Thoracic aorta (tissue), 2 donors: ENCODE results near the gene TNFRSF19. TPM values are rescaled to one million over a fixed set of nuclear protein-coding genes. Genes with fewer than 3 reads are reported as not detected.

ENCODE experiments used
- ATAC-seq: fragments of 150-250 bp; one replicate; pipeline ENCODE4 v1.8.0; 2017; ENCODE audit warnings: low read depth; ENCODE audit not compliant: insufficient number of reproducible peaks, low FRiP score
- DNase-seq: peaks from one replicate; pipeline ENCODE4 v3.0.0-alpha.2; 2020; ENCODE audit warnings: low spot score
- H3K27ac ChIP-seq, 2 donors: fragments of 200-600 bp; sonication (generic); 1 replicate in 1 of 2; 2 replicates in 1 of 2; pipeline ENCODE4 v1.5.1; 2016; ENCODE audit warnings: mild to moderate bottlenecking in 2 of 2, moderate library complexity in 2 of 2
- H3K27me3 ChIP-seq: fragments of 200-600 bp; sonication (generic); replicated peaks from 2 replicates; pipeline ENCODE4 v1.6.0; 2016; ENCODE audit warnings: mild to moderate bottlenecking; ENCODE audit not compliant: insufficient read depth
- H3K36me3 ChIP-seq: fragments of 200-600 bp; sonication (generic); one replicate; pipeline ENCODE4 v1.5.1; 2016
- H3K4me1 ChIP-seq, 2 donors: fragments of 200-600 bp; sonication (generic); 1 replicate in 1 of 2; 2 replicates in 1 of 2; pipeline versions ENCODE4 v1.5.1 to v1.6.0; 2016; ENCODE audit warnings: low read depth in 2 of 2, mild to moderate bottlenecking in 1 of 2; ENCODE audit not compliant: control insufficient read depth in 1 of 2
- H3K4me3 ChIP-seq: fragments of 200-600 bp; sonication (generic); 2 replicates; pipeline ENCODE4 v1.5.1; 2016; ENCODE audit warnings: mild to moderate bottlenecking
- H3K9me3 ChIP-seq: fragments of 200-600 bp; sonication (generic); 2 replicates; pipeline ENCODE4 v1.5.1; 2016
- total RNA-seq, 2 donors: library from RNA; depleted of rRNA; stranded (reverse); fragments of >200 nt; gene quantifications; one replicate each; pipeline versions ENCODE4 v1.1.0 to v1.2.3, GENCODE V29; 2016
- TF ChIP-seq, protein P1 (sequence below): fragments of 200-600 bp; sonication (generic); IDR thresholded peaks from one replicate; pipeline ENCODE4 v1.5.1; 2019; ENCODE audit warnings: antibody characterized with exemption

TNFRSF19 gene
- total RNA-seq, 2 donors from 2014 or later = 1.4 to 7.6 TPM

DNA sequence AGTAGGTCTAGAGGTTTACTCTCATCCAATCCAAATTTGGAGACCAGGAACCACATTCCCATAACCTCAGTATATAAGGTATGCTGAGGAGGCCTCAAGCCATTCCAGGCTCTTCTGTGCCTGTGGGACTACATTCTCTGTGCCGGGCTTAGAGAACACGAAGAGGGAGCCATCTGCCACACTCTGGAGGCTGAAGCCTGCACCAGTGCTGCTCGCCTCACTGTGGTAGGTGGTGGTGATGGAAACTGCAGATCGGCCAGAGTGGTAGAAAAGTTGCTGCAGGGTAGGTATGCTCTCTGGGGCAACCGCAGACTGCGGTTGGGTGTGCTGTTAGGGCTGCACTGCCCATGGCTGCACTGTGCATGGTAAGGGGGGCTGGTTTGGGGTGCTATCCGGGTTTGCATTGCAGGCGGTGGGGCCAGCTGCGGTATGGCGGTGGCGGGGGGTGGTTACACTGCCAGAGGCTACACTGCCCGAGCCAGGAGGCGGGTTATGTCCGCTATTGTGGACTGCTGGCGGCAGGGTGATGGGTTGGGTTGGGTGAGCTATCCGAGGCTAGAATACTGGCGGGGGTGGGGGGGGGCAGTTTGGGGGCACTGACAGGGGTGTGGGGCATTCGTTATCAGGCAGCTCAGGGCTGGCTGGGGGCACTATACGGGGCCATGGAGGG, 145.0 kb downstream of the TNFRSF19 start:
- TF ChIP-seq, protein P1, sequence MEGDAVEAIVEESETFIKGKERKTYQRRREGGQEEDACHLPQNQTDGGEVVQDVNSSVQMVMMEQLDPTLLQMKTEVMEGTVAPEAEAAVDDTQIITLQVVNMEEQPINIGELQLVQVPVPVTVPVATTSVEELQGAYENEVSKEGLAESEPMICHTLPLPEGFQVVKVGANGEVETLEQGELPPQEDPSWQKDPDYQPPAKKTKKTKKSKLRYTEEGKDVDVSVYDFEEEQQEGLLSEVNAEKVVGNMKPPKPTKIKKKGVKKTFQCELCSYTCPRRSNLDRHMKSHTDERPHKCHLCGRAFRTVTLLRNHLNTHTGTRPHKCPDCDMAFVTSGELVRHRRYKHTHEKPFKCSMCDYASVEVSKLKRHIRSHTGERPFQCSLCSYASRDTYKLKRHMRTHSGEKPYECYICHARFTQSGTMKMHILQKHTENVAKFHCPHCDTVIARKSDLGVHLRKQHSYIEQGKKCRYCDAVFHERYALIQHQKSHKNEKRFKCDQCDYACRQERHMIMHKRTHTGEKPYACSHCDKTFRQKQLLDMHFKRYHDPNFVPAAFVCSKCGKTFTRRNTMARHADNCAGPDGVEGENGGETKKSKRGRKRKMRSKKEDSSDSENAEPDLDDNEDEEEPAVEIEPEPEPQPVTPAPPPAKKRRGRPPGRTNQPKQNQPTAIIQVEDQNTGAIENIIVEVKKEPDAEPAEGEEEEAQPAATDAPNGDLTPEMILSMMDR = no peak
- ATAC-seq (no peak), DNase-seq (no peak)
- no peak overlapping the region for H3K27ac ChIP-seq
- H3K27me3 ChIP-seq = no peaks in the 10 kb centered on the region
- H3K36me3 ChIP-seq = no peaks in the 10 kb centered on the region
- H3K9me3 ChIP-seq = no peaks in the 10 kb centered on the region
- no peaks in the 10 kb centered on the region for H3K4me1 ChIP-seq
- no peak overlapping the region for H3K4me3 ChIP-seq

DNA sequence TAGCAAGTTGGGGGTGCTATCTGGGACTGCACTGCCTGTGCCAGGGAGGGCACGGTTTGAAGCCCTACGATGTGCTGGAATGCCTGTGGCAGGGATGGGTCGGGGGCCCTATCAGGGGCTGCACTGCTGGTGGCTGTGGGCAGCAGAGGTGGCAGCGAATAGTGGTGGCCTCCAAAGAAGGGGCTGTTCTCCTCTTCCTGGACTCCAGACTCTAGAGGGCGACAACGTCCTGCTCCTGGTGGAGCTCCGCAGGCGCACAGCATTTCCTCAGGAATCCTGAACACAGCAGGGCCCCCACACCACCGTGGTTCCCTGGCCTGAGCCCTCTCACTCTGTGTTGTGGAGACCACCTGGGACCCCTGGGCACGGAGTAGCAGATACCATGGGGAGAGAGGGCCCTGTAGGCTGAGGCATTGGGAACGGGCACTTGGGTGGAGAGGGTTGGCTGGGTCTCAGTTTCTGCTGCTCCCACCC, 145.6 kb downstream of the TNFRSF19 start:
- Histone ChIP-seq H3K27ac (no peak overlapping the region), H3K36me3 (no peaks in the 10 kb centered on the region), H3K4me1 (no peaks in the 10 kb centered on the region), H3K9me3 (no peaks in the 10 kb centered on the region), H3K27me3 (no peaks in the 10 kb centered on the region), H3K4me3 (no peak overlapping the region)
- TF ChIP-seq, protein P1 = peak; percentile 12
- no peak for ATAC-seq
- DNase-seq = no peak

DNA sequence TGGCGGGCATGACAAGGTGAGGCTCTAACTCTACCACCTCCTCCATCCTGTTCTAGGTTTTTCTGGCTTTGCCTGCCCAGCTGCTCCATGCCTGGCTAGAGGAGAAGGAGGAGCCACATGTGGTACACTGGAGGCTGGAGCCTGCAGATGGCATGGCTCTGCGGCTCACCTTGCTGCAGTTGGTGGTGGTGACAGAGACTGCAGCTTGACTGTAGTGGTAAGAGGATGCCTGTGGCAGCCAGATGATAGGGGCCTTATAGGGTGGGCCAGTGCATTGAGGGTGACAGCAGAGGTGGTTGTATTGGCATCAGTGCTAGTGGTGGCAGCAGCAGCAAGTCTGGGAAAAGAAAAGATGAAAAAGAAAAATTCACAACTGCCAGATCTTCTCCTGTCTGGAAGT, 146.2 kb downstream of the TNFRSF19 start:
- no peak overlapping the region for H3K4me3 ChIP-seq
- TF ChIP-seq, protein P1 = no peak
- no peaks in the 10 kb centered on the region for H3K36me3 ChIP-seq
- DNase-seq (no peak), ATAC-seq (no peak)
- no peaks in the 10 kb centered on the region for H3K4me1 ChIP-seq
- no peak overlapping the region for H3K27ac ChIP-seq
- H3K9me3 ChIP-seq = no peaks in the 10 kb centered on the region
- H3K27me3 ChIP-seq = no peaks in the 10 kb centered on the region

DNA sequence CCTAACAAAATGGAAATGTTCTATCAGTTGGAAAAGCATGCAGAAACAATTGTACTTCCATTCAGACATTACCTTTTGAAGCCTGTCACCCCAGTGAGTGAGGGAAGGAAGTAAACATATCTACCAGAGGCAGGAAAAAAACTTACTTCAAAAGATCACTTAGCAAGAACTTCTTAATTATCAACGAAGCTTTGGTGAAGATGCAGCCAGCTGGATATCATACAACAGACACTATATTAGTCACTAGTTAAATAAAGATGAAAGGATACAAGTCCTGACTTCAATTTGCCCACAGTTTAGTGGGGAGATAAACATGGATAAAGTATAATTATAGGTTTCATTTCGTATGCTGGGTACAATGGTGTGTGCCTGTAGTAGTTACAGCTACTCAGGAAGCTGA, 148.8 kb downstream of the TNFRSF19 start:
- no peak overlapping the region for H3K27ac ChIP-seq
- H3K4me3 ChIP-seq = no peak overlapping the region
- ATAC-seq (no peak), DNase-seq (no peak)
- TF ChIP-seq, protein P1 = no peak
- H3K36me3 ChIP-seq = no peaks in the 10 kb centered on the region
- H3K27me3 ChIP-seq = no peaks in the 10 kb centered on the region
- peaks cover 0 to 12% of the 10 kb centered on the region in 2 donors for H3K4me1 ChIP-seq
- no peaks in the 10 kb centered on the region for H3K9me3 ChIP-seq

DNA sequence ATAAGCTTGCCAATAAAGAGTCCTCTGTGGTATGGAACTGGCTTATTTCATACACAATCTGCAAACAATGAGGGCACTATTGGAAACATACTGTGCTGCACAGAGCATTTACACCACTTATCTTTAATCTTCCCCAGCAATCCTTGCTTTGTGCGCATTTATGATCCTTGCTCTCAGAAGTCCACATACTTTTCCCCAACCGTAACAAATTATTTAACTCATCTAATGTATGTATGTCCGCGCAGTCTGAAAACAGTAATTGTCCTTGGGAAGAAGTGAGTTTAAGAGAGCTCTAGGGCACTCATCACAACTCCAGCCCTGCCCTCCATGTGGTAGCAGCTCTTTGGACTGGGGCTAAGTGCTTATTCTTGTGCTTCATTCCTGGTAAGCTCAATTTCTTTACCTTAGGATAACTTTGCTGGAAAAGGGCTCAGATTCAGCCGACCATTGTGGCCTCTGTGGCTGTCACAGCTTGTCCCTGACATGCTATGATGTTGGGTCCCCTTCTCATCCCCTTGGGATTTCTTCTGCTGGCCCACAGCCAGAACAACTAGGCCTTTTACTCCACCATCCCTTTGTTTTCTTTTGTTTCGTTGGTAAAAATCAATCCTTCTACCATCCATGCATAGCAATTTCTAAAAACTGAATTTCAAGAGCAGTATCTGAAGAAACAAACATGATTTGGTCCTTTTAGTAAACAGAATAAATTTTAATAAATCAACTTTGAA, 152.7 kb downstream of the TNFRSF19 start:
- H3K36me3 ChIP-seq = no peaks in the 10 kb centered on the region
- H3K9me3 ChIP-seq = no peaks in the 10 kb centered on the region
- TF ChIP-seq, protein P1 = no peak
- no peaks in the 10 kb centered on the region for H3K27me3 ChIP-seq
- H3K4me3 ChIP-seq = no peak overlapping the region
- peaks cover 7 to 29% of the 10 kb centered on the region in 2 donors for H3K4me1 ChIP-seq
- peak overlapping the region; percentile 25 to 34 for H3K27ac ChIP-seq
- DNase-seq (no peak), ATAC-seq (no peak)
